H9 (cell line): ENCODE measurements around the gene BLOC1S1. TPM values are rescaled to one million over a fixed set of nuclear protein-coding genes. Genes with fewer than 3 reads are reported as not detected.

ENCODE experiments used
- DNase-seq: peaks from one replicate; pipeline ENCODE4 v3.0.0-alpha.2; 2017
- H2AFZ ChIP-seq: one replicate; pipeline ENCODE4 v1.6.1; 2013; ENCODE audit warnings: mild to moderate bottlenecking, low read length, control low read depth, moderate library complexity
- H2AK5ac ChIP-seq: 2 replicates; pipeline ENCODE4 v1.6.1; 2013; ENCODE audit warnings: low read length, control low read depth, mixed read lengths; ENCODE audit not compliant: insufficient read length
- H2BK120ac ChIP-seq: one replicate; pipeline ENCODE4 v1.6.1; 2013; ENCODE audit warnings: low read depth, mild to moderate bottlenecking, low read length, control low read depth, inconsistent platforms; ENCODE audit not compliant: poor library complexity, severe bottlenecking
- H2BK12ac ChIP-seq: 2 replicates; pipeline ENCODE4 v1.6.1; 2013; ENCODE audit warnings: low read length, control low read depth, mixed read lengths, low read depth; ENCODE audit not compliant: insufficient read length
- H2BK15ac ChIP-seq: 2 replicates; pipeline ENCODE4 v1.6.1; 2013; ENCODE audit warnings: low read depth, low read length, control low read depth
- H2BK20ac ChIP-seq: one replicate; pipeline ENCODE4 v1.6.1; 2013; ENCODE audit warnings: low read depth, mild to moderate bottlenecking, low read length, control low read depth, inconsistent platforms; ENCODE audit not compliant: poor library complexity, severe bottlenecking
- H2BK5ac ChIP-seq: 2 replicates; pipeline ENCODE4 v1.6.1; 2013; ENCODE audit warnings: low read length, control low read depth, mixed read lengths; ENCODE audit not compliant: insufficient read length
- H3K14ac ChIP-seq: 2 replicates; pipeline ENCODE4 v1.6.1; 2013; ENCODE audit warnings: low read length, control low read depth; ENCODE audit not compliant: insufficient read depth
- H3K18ac ChIP-seq: 2 replicates; pipeline ENCODE4 v1.6.1; 2013; ENCODE audit warnings: low read depth, mild to moderate bottlenecking, mixed read lengths, low read length, control low read depth; ENCODE audit not compliant: insufficient read length
- H3K23ac ChIP-seq: 2 replicates; pipeline ENCODE4 v1.6.1; 2013; ENCODE audit warnings: low read length, control low read depth, mixed read lengths, low read depth; ENCODE audit not compliant: insufficient read length
- H3K23me2 ChIP-seq: 2 replicates; pipeline ENCODE4 v1.6.1; 2013; ENCODE audit warnings: low read depth, mild to moderate bottlenecking, mixed read lengths, low read length, control low read depth; ENCODE audit not compliant: insufficient read length, poor library complexity, severe bottlenecking
- H3K27ac ChIP-seq: 2 replicates; pipeline ENCODE4 v1.5.1; 2013; ENCODE audit warnings: low read length, control low read depth, mixed read lengths, low read depth; ENCODE audit not compliant: insufficient read length
- H3K27me3 ChIP-seq: 2 replicates; pipeline ENCODE4 v1.6.1; 2013; ENCODE audit warnings: low read length, control low read depth, inconsistent platforms; ENCODE audit not compliant: insufficient read depth
- H3K4ac ChIP-seq: 2 replicates; pipeline ENCODE4 v1.6.1; 2013; ENCODE audit warnings: low read depth, mild to moderate bottlenecking, control low read depth, inconsistent platforms, low read length, moderate library complexity
- H3K4me1 ChIP-seq: 2 replicates; pipeline ENCODE4 v1.6.1; 2013; ENCODE audit warnings: low read length, control low read depth, inconsistent platforms; ENCODE audit not compliant: insufficient read depth
- H3K4me2 ChIP-seq: 2 replicates; pipeline ENCODE4 v1.6.1; 2013; ENCODE audit warnings: low read length, control low read depth, mixed read lengths; ENCODE audit not compliant: insufficient read length, insufficient read depth
- H3K56ac ChIP-seq: 2 replicates; pipeline ENCODE4 v1.6.1; 2013; ENCODE audit warnings: low read depth, mild to moderate bottlenecking, mixed read lengths, low read length, control low read depth; ENCODE audit not compliant: insufficient read length
- H3K79me1 ChIP-seq: 2 replicates; pipeline ENCODE4 v1.6.1; 2013; ENCODE audit warnings: low read depth, mild to moderate bottlenecking, moderate library complexity, low read length, control low read depth, inconsistent platforms; ENCODE audit not compliant: insufficient read depth, poor library complexity, severe bottlenecking
- H3K79me2 ChIP-seq: 2 replicates; pipeline ENCODE4 v1.6.1; 2013; ENCODE audit warnings: low read length, control low read depth, inconsistent platforms; ENCODE audit not compliant: insufficient read depth
- H3K9ac ChIP-seq: 2 replicates; pipeline ENCODE4 v1.6.1; 2013; ENCODE audit warnings: low read length, control low read depth, mixed read lengths; ENCODE audit not compliant: insufficient read length; ENCODE audit errors: extremely low read depth
- H3K9me3 ChIP-seq: one replicate; pipeline ENCODE4 v1.6.1; 2013; ENCODE audit warnings: low read depth, low read length, inconsistent platforms; ENCODE audit not compliant: control insufficient read depth
- H3T11ph ChIP-seq: one replicate; pipeline ENCODE4 v1.6.1; 2013; ENCODE audit warnings: mild to moderate bottlenecking, low read length, control low read depth, inconsistent platforms
- H4K20me1 ChIP-seq: one replicate; pipeline ENCODE4 v1.6.1; 2013; ENCODE audit not compliant: control insufficient read depth, insufficient read length, insufficient read depth
- H4K5ac ChIP-seq: 2 replicates; pipeline ENCODE4 v1.6.1; 2013; ENCODE audit warnings: low read depth, mild to moderate bottlenecking, mixed read lengths, low read length, control low read depth; ENCODE audit not compliant: insufficient read length
- H4K8ac ChIP-seq: replicated peaks from 2 replicates; pipeline ENCODE4 v1.6.1; 2013; ENCODE audit warnings: low read length, control low read depth, mixed read lengths, low read depth; ENCODE audit not compliant: insufficient read length
- H4K91ac ChIP-seq: 2 replicates; pipeline ENCODE4 v1.6.1; 2013; ENCODE audit warnings: low read depth, mild to moderate bottlenecking, moderate library complexity, mixed read lengths, low read length, control low read depth; ENCODE audit not compliant: insufficient read length
- H3K27ac Mint-ChIP-seq, 3 experiments: 2 replicates in 2 of 3; 3 replicates in 1 of 3; pipeline ENCODE4 v1.8.0; 2020 to 2021; ENCODE audit warnings: mixed read lengths in 3 of 3, mild to moderate bottlenecking in 1 of 3, moderate library complexity in 1 of 3
- H3K27me3 Mint-ChIP-seq: 2 replicates; pipeline ENCODE4 v1.8.0; 2021; ENCODE audit warnings: low read depth, mild to moderate bottlenecking, moderate library complexity, mixed read lengths
- H3K36me3 Mint-ChIP-seq, 3 experiments: 2 replicates in 2 of 3; 3 replicates in 1 of 3; pipeline ENCODE4 v1.8.0; 2020 to 2021; ENCODE audit warnings: low read depth in 3 of 3, mixed read lengths in 3 of 3; ENCODE audit not compliant: insufficient read depth in 1 of 3
- H3K4me1 Mint-ChIP-seq, 2 experiments: 2 replicates each; pipeline ENCODE4 v1.8.0; 2020; ENCODE audit warnings: mixed read lengths in 2 of 2
- H3K4me3 Mint-ChIP-seq, 2 experiments: 2 replicates in 1 of 2; 3 replicates in 1 of 2; pipeline ENCODE4 v1.8.0; 2020 to 2021; ENCODE audit warnings: mild to moderate bottlenecking in 2 of 2, mixed read lengths in 2 of 2, moderate library complexity in 1 of 2
- H3K9me3 Mint-ChIP-seq, 2 experiments: 2 replicates in 1 of 2; 3 replicates in 1 of 2; pipeline ENCODE4 v1.8.0; 2020; ENCODE audit warnings: mild to moderate bottlenecking in 2 of 2, mixed read lengths in 2 of 2, moderate library complexity in 1 of 2
- CTCF ChIP-seq: fragments of 200-600 bp; sonication (generic); conservative IDR thresholded peaks from 3 replicates; pipeline ENCODE4 v1.8.0; 2021; ENCODE audit warnings: antibody characterized with exemption, mild to moderate bottlenecking
- total RNA-seq: library from RNA; stranded (reverse); gene quantifications from 2 replicates; pipeline ENCODE4 v1.2.1, GENCODE V29; 2021

BLOC1S1 gene
- total RNA-seq, 1 experiment from 2014 or later = 108 TPM

GRCh38 chr12:55762646-55763045 is 46.8 kb downstream of the BLOC1S1 start:
- H4K20me1 ChIP-seq = no peaks in the 10 kb centered on the region
- no peak overlapping the region for H2BK15ac ChIP-seq
- H3T11ph ChIP-seq = no peak overlapping the region
- H4K91ac ChIP-seq = no peak overlapping the region
- H3K18ac ChIP-seq = no peak overlapping the region
- H3K4me1 ChIP-seq = 0 out of 2 replicates have a peak, but pooled peaks cover 3% of the 10 kb centered on the region
- no peak overlapping the region for H4K5ac ChIP-seq
- H3K4me2 ChIP-seq = no peak overlapping the region
- no peaks in the 10 kb centered on the region for H3K9me3 ChIP-seq
- no peak overlapping the region for H2BK20ac ChIP-seq
- no peak overlapping the region for H3K14ac ChIP-seq
- no peak overlapping the region for H3K23ac ChIP-seq
- H3K27me3 ChIP-seq = no peaks in the 10 kb centered on the region
- no peak for TF ChIP-seq CTCF
- Mint-ChIP-seq H3K9me3 (no peaks in the 10 kb centered on the region; a peak in 1 of 5 replicates), H3K27me3 (no peaks in the 10 kb centered on the region), H3K27ac (no peak overlapping the region), H3K4me3 (no peak overlapping the region), H3K4me1 (peaks cover 12 to 21% of the 10 kb centered on the region in 2 experiments), H3K36me3 (peaks cover 38 to 71% (median 58%) of the 10 kb centered on the region in 3 experiments)
- H3K27ac ChIP-seq = no peak overlapping the region
- H3K4ac ChIP-seq = no peak overlapping the region
- no peak overlapping the region for H2BK120ac ChIP-seq
- H2AFZ ChIP-seq = no peak overlapping the region
- H3K9ac ChIP-seq = no peak overlapping the region
- no peak overlapping the region for H4K8ac ChIP-seq
- no peaks in the 10 kb centered on the region for H3K79me2 ChIP-seq
- H3K56ac ChIP-seq = no peak overlapping the region
- H3K79me1 ChIP-seq = no peaks in the 10 kb centered on the region
- H2BK5ac ChIP-seq = no peak overlapping the region
- no peak overlapping the region for H2BK12ac ChIP-seq
- no peak for DNase-seq
- H2AK5ac ChIP-seq = no peak overlapping the region
- no peaks in the 10 kb centered on the region for H3K23me2 ChIP-seq
